Activated CD8-positive, alpha-beta memory T cell treated with anti-CD3 and anti-CD28 coated beads, Interleukin-2, amount 50 U/mL, for 48 hours (primary cell): ENCODE data around the gene TBATA.

ENCODE experiments used
- DNase-seq: peaks from one replicate; pipeline ENCODE4 v3.0.0-alpha.2; 2020

TBATA gene

DNA sequence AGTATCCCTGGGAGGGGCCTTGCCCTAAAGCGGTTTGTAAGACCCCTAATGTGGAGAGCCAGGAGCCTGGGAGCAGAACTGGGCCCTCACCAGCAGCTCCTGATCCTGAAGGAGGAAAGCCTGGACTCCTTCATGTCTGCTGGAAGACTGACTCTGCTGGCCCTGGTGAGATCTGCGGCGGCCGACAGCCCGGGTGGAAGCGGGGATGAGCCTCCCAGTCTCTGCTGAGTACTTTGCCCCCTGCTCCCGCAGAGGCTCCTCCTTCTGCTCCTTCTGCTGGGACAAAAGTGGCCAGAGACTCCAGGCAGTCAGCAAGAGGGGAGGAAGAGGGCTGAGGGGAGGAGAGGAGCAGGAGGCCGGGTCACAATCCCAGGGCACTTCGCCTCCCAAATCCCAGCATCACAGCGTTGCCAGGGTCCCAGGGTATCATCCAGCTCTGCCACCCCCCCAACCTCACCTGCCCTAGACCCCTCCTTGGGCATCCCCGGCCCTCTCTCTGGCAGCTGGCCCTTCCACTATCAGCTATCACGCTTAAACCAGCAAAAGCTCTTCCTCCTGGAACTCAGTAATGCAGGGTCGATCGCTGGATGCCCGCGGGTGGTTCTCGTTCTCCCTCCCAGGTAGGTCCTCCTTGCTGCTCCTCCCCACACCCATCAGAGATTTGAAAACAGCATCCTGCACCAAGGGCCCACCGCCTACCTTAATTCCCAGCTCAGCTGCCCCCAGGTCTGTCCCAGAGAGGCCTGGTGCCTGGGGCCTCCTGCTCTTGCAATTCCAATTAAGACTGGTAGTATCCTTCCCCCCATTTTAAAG lies 7.9 kb downstream of the TBATA start:
- no peak for DNase-seq

DNA sequence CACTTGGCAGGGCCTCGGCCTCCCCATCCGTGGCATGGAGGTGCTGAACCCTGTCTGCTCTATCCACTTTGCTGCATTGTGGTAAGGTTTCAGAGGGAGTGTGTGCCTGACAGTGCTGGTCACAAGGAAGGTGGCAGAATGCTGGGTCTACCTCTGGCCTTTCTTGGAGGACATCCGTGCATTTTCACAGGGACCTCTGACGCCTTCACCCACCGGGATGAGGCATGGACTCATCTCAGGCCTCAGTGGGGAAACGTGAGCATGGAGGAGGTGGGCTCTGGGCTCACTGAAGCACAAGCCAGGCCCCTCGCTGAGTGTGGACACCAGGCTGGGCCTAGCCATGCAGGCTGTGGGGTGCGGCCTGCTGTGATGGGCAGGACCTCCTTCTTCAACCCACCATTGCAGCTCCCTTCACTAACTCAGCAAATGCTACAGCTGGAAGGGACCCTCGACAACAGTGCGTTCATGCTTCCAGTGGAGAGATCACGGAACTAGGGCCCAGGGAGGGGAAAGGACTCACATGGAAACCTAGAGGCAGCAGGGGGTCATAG lies 8.6 kb downstream of the TBATA start:
- DNase-seq, result no peak

DNA sequence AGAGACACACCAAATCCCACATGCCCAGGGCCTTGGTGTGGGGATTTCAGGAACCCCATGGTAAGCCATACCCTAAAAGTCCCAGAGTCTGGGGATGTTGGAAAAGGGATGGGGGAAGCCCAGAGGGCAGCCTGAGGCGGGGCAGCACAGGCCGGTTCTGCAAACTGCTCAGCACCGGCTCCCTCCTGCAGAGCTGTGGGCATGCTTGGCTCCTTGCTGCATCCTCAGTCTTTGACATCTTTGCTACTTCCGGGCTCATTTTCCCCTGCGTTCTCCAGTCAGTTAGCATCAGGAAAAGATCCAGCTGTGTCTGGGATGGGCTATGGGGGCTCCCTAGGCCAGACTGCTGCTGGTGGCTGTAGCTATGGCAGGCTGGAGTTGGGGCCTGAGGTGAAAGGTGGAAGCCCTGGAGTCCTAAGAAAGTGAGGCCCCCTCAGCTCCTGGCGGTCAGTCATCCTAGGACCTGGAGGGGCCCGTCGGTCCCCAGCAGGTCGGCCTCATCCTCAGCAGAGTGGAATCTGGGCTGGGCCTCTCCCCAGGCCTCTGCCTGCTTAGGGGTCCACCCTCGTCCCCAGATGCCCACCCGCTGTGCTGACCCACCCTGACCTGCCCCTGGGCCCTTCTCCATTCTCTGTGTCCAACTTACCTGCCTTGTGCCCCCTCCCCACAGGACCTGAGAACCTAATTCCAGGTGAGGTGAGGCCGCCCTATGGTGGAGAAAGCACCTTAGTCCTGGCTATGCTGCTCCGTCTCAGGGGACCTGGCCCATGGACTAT lies 9.3 kb downstream of the TBATA start:
- DNase-seq, result no peak

DNA sequence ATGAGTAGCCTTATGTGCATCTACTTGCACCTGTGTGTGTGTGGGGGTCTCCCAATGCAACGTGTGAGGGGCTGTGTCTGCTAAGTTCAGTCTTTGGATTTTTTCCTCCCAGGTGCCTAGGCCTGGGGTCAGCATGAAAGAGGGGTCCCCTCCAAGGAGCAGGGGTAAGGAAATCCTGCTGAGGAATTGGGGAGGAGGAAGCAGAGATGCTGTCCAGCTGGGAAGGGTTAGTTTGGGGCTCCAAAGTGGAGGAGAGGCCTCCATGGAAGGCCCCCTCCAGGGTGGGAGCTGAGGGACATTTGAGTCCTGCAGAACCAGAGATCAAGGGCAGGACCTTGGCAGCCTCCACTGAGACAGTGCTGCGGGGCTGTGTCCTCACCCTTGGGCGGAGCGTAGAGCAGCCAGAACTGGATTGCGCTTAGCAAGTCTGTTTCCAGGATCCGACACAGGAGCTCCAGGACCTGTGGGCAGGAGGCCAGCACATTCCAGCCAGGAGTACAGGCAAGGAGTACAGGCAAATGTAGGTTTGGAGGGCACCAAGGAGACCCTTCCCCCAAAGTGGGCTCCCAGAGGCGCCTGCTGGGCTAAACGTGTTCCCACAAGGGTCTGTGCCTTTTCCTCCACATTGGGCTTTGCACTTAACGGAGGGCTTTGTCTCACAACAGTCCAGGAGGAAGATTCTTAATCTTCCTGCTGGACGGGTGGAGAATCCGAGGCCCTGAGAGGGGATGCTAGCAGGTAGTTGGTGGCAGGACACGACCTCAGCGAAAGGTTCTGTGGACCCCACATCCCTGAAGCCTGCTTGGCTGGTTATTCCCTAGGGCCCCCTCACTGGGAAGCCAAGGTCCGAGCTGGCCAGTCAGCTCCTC lies 10.1 kb downstream of the TBATA start:
- DNase-seq, result no peak

DNA sequence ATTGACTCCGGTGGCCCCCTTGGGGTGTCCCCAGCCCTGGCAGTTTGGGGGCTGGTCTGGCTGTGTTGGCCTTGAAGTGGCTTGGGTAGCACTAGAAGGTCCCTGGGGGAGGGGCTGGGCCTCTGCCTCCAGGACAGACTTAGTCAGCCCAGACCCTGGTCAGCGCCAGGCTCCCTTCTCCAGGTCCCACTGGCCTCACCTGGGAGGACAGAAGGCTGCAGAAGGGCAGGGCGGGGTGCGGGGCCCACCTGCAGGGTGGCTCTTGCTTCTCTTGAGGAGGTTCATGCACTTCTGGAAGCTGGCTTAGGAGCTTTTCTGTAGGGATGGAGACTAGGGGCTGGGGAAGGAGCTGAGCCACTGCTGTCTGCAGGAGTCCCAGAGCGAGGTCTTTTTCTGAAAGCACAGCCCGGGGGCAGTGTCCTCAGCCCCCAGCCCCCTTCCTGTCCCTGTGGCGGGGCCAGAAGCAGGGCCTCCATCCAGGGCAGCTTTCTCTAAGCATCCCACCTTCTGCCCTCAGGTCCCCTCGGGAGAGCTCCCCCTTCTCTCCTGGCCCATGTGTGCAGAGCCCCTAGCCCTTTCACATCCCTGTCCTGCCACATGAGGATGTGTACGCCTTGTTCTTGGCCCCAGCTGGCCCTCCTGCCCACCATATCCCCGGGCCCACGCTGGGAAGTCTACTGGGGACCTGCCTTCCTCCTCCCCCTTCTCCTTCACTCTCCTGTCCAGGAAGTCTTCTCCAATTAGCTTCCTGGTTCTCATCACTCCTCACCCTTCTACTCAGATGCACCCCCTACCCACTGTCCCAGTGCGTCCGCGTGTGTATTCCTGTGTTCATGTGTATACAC lies 11.0 kb downstream of the TBATA start:
- peak; percentile 32 for DNase-seq

DNA sequence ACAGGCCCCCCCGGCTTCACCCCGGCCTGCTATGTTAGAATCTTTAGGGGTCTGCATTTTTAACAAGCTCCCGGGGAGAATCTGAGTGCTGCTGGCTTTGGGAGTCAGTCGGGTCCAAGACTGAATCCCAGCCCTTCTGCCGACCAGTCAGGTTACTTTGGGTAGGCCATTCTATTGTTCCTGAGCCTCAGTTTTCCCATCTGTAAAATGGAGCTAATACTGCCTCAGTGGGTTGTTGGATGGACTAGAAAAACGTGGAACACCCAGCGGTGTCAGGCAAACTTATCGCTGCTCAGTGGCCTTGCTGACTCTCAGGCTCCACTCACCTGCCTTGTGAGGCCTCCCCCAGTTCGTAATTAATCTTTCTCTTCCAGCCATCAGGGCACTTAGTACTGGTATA lies 11.7 kb downstream of the TBATA start:
- peak; percentile 18 for DNase-seq

DNA sequence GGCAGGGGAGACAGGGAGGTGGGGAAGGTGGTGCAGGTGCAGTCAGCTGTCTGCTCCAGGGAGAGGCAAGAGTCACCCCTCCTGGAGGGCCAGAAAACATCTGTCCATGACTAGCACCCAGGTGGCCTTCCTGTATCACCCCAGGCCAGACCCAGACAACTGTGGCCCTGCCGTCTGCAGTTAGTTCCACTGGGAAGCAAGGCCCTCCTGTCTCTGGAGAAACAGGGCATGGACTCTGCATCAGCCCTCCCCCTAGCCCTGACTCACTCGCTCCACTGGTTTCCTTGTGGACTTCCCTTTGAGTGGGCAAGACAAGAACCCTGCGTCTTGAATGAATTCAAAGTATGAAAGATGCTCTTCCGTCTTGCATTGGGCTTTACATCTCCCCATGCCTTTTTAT lies 12.6 kb downstream of the TBATA start:
- DNase-seq, result peak; percentile 34

DNA sequence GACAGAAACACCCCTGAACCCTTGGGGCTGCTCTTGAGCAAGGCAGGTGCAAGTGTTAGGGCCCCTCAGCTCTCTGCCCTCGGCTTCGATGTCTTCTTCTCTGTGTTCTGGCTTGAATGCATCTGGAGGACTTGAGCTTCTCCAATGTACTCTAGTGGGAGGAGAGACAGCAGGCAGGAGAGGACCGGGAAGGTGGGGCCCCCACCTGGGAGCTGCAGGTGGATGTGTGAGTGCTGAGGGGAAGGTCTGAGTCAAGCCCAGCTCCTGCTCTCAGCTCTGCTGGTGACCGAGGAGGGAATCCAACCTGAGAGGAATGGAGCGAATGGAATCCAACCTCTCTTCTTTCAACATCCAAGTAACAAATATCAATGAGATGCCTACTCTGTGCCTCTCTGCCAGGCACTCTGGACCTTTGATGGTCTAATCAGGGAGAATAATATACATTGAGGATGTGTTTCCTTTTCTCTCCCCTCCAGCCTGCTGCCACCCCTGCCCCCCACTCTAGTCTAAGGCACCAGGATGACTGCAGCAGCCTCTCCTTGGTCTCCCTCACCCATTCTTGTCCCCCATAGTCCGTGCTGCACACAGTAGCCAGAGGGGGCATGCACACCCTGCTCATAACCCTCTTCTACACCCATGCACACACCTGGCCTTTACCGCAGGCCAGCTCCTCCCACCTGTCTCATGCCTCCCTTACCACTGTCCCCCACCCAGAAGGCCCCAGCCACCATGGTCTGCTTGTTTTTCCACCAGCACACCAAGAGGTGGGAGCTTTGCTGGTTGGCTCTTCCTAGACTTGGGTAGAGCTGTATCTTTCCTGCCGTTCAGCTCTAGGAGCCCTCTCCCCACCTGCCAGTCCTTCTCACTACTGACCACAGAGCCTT lies 13.6 kb downstream of the TBATA start:
- peak; percentile 45 for DNase-seq

DNA sequence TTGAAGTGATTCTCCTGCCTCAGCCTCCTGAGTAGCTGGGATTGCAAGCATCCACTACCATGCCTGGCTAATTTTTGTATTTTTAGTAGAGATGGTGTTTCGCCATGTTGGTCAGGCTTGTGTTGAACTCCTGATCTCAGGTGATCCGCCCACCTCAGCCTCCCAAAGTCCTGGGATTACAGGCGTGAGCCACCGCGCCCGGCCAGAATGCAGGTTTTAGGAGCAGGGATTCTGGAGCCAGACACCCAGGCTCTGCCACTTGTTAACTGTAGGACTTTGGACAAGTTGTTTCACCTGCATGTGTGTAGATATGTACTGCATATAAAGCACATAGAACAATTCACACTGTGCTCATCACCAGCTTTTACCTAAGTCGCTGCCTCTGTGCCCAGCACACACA lies 14.7 kb downstream of the TBATA start:
- peak; percentile 36 for DNase-seq

DNA sequence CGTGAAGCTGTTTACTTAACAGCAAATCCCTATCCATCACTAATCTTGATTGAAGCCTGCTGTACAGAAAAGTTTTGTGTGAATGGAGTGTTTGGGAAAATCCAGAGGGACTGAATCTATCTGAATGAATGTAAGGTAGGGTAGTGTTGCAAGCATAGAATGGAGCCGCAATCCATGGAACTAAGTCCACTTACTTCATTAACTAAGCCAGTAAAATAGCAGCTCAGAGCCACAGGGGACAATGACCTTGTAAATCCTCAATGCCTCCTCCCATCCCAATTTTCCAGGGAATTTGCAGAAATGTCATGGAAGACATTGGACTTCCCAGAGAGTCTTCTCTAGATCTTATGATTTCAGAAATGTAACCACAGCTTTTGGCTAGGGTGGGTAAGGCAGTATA lies 15.2 kb downstream of the TBATA start:
- DNase-seq, result no peak

DNA sequence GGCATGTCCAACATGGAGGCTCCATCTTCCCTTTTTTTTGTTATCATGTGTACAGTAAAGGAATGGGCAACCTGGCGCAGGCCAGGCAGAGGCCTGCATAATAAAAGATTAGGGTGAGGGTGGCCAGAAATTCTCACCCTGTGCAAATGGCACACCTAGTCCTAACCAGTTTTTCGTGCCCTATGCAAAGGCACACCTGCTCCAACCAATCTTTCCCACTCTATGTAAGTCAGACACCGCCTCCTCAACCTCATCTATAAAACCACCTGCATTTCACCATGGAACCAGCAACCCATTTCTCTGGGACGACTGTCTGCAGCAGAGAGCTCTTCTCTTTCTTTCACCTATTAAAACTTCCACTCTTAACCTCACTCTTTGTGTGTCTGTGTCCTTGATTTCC lies 16.1 kb downstream of the TBATA start:
- peak; percentile 25 for DNase-seq

DNA sequence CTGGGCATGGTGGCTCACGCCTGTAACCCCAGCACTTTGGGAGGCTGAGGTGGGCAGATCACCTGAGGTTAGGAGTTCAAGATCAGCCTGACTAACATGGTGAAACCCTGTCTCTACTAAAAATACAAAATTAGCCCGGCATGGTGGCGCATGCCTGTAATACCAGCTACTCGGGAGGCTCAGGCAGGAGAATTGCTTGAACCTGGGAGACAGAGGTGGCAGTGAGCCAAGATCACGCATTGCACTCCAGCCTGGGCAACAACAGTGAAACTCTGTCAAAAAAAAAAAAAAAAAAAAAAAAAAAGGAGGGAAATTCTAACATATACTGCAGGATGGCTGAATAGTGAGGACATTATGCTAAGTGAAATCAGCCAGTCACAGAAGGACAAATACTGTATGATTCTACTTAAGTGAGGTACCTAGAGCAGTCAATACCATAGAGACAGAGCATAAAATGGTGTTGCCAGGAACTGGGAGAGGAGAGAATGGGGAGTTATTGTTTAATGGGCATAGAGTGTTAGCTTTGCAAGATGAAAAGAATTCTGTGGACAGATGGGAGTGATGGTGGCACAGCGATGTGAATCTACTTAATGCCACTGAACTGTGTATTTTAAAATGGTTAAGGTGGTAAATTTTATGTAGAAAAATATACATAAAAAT lies 17.0 kb downstream of the TBATA start:
- peak; percentile 12 for DNase-seq

DNA sequence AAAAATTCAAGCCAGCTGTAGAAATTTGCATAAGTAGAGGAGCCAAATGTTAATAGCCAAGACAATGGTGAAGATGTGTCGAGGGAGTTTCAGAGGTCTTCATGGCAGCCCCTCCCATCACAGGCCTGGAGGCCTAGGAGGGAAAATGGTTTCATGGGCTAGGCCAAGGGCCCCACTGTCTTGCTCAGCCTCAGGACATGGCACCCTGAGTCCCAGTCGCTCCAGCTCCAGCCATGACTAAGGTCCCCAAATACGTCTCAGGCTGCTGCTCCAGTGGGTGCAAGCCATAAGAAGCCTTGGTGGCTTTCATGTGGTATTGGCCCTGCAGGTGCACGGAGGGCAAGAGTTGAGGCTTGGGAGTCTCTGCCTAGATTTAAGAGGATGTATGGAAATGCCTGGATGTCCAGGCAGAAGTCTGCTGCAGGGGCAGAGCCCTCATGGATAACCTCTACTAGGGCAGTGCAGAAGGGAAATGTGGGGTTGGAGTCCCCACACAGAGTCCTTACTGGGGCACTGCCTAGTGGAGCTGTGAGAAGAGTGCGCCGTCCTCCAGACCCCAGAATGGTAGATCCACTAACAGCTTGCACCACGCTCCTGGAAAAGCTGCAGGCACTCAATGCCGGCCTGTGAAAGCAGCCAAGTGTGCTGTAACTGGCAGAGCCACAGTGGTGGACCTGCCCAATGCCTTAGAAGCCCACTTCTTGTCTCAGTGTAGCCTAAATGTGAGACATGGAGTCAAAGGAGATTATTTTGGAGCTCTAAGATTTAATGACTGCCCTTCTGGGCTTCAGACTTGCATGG lies 19.2 kb downstream of the TBATA start:
- DNase-seq, result peak; percentile 30

DNA sequence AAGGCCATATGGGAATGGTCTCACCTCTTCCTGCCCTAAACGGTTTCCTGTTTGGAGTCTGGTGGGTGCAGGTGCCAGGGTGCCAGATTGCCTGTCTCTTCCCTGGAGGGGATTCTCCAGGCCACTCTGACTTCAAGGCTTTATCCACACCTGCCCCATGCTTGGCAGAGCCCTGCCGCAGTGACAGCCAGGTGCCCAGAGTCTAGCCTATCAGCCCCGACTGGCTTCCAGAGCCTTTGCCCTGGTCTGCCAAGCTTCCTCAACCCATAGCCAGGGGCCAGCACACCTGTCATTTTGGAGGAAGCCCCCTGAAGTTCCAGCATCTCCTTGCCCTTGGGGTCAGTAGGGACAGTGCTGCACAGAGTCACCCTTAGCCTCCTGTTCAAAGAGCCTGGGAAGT lies 21.6 kb downstream of the TBATA start:
- no peak for DNase-seq

DNA sequence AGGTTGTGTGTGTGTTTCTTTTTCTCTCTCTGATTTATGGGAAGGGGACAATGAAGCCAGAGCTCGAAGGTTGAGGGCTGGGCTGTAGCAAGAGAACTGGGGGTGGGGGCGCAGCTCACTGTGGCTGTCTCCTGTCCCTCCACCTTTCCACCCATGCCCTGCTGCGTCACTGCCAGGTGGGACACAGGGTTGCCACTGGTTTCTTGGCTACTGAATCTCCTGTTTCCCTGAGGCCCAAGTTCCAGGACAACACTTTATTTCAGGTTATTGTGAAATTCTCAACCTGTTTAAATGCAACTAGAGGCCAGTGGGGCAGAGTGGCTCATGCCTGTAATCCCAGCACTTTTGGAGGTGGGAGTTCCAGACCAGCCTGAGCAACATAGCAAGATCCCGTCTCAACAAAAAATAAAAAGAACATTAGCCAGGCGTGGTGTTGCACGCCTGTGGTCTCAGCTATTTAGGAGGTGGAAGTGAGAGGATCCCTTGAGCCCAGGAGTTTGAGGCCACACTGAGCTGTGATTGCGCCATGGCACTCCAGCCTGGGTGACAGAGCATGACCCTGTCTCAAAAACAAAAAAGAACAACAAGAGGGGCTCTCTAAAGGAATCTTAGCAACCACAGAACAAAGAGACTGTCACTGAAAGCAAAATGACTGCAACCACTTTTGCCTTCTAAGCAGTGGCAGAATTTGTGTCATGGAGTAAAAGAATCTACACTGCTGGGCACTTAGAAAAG lies 22.6 kb downstream of the TBATA start:
- DNase-seq, result no peak

DNA sequence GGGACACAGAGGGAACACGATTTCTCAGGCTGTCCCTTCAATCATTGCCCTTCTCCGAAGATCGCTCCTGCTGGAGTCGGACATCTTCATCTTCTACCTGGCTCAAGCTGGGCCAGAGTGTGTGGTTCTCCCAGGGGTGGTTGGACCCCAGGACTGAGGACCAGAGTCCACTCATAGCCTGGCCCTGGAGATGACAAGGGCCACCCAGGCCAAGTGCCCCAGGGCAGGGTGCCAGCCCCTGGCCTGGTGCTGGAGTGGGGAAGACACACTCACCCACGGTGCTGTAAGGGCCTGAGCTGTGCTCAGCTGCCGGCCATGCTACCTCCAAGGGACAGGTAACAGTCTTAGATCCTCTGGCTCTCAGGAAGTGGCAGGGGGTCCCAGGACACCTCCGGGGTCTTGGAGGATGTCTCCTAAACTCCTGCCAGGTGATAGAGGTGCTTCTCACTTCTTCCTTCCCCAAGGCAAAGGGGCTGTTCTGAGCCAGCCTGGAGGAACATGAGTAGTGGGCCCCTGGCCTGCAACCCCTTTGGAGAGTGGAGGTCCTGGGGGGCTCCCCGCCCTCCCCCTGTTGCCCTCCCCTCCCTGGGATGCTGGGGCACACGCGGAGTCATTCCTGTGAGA lies 23.3 kb downstream of the TBATA start:
- DNase-seq, result no peak

DNA sequence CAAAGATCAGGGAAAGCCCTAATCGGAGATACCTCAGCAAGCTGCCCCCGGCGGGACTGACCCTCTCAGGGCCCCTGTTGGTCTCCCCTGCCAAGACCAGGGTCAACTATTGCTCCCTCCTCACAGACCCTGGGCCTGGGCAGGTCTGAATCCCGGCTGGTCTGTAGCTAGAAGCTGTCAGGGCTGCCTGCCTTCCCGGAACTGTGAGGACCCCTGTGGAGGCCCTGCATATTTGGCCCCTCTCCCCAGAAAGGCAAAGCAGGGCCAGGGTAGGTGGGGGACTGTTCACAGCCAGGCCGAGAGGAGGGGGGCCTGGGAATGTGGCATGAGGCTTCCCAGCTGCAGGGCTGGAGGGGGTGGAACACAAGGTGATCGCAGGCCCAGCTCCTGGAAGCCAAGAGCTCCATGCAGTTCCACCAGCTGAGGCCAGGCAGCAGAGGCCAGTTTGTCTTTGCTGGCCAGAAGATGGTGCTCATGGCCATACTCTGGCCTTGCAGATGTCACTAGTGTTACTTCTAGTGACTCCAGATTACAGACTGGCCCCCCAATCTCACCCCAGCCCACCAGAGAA lies 24.1 kb downstream of the TBATA start:
- no peak for DNase-seq

DNA sequence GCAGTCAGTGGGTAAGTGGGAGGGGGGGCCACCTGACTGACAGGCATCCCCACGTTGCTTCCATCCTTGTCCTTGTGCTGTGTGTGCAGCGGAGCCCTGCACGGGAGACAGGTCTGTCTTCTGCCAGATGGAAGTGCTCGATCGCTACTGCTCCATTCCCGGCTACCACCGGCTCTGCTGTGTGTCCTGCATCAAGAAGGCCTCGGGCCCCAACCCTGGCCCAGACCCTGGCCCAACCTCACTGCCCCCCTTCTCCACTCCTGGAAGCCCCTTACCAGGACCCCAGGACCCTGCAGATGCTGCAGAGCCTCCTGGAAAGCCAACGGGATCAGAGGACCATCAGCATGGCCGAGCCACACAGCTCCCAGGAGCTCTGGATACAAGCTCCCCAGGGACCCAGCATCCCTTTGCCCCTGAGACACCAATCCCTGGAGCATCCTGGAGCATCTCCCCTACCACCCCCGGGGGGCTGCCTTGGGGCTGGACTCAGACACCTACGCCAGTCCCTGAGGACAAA lies 24.8 kb downstream of the TBATA start:
- no peak for DNase-seq
